Ascending aorta (tissue), 2 donors: ENCODE results near the gene PDIA6. TPM values are rescaled to one million over a fixed set of nuclear protein-coding genes. Genes with fewer than 3 reads are reported as not detected.

Experiments used
- DNase-seq, 2 donors: peaks; one replicate each; pipeline ENCODE4 v3.0.0-alpha.2; 2019; ENCODE audit warnings: low spot score in 2 of 2
- H3K27ac ChIP-seq, 2 donors: fragments of 200-600 bp; sonication (generic); one replicate each; pipeline ENCODE4 v1.5.1; 2016 to 2017; ENCODE audit warnings: mild to moderate bottlenecking in 1 of 2
- H3K27me3 ChIP-seq: fragments of 200-600 bp; sonication (generic); one replicate; pipeline ENCODE4 v1.5.1; 2017
- H3K36me3 ChIP-seq, 2 donors: fragments of 200-600 bp; sonication (generic); one replicate each; pipeline ENCODE4 v1.5.1; 2016
- H3K4me1 ChIP-seq, 2 donors: fragments of 200-600 bp; sonication (generic); one replicate each; pipeline ENCODE4 v1.5.1; 2016 to 2017; ENCODE audit warnings: mild to moderate bottlenecking in 1 of 2
- H3K4me3 ChIP-seq, 2 donors: fragments of 200-600 bp; sonication (generic); one replicate each; pipeline ENCODE4 v1.5.1; 2016 to 2017; ENCODE audit warnings: mild to moderate bottlenecking in 1 of 2
- H3K9me3 ChIP-seq, 2 donors: fragments of 200-600 bp; sonication (generic); one replicate each; pipeline ENCODE4 v1.5.1; 2016
- intact Hi-C: fragments of 100-400 bp; cut with DNase I; formaldehyde crosslinking; loops from one replicate; pipeline ENCODE4 v1.15.1; 2023
- total RNA-seq: library from RNA; depleted of rRNA; stranded (reverse); fragments of >200 nt; gene quantifications from one replicate; pipeline ENCODE4 v1.1.0, GENCODE V29; 2016
- TF ChIP-seq, protein P1 (sequence below), 3 experiments: fragments of 200-600 bp in 2 of 3; fragments of 450-650 bp in 1 of 3; sonication (generic) in 2 of 3; IDR thresholded peaks; one replicate each; pipeline ENCODE4 v1.5.1; 2016 to 2019; ENCODE audit warnings: antibody characterized with exemption in 3 of 3, mild to moderate bottlenecking in 1 of 3, moderate library complexity in 1 of 3

PDIA6 gene
- total RNA-seq, 1 donor from 2014 or later, result 56.4 TPM

DNA sequence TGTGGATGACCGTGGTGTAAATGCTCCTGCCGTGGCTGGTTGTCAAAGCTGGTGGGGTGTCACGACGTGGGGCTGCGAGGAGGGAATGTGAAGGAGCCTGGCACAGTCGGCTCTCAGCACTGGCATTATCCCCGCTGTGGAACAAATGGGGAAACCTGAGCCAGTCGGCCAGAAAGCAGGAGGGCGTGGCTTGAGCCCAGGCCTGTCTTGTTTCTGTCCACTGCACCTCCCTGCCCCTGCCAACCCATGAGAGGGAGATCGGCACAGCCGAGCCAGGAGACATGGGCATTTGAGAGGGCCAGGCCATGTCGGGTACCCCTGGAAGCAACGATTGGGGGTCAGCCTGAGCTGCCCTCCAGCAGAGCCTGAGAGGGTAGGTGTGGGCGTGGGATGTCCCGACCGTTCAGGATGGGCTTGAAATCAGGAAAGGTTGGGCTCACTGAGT, 44.5 kb downstream of the PDIA6 start:
- Histone ChIP-seq H3K27me3 (no peaks in the 10 kb centered on the region), H3K36me3 (no peaks in the 10 kb centered on the region), H3K4me3 (no peak overlapping the region), H3K27ac (no peak overlapping the region), H3K4me1 (no peaks in the 10 kb centered on the region), H3K9me3 (no peaks in the 10 kb centered on the region)
- intact Hi-C loops, result no loop called here
- no peak for DNase-seq
- TF ChIP-seq, protein P1, sequence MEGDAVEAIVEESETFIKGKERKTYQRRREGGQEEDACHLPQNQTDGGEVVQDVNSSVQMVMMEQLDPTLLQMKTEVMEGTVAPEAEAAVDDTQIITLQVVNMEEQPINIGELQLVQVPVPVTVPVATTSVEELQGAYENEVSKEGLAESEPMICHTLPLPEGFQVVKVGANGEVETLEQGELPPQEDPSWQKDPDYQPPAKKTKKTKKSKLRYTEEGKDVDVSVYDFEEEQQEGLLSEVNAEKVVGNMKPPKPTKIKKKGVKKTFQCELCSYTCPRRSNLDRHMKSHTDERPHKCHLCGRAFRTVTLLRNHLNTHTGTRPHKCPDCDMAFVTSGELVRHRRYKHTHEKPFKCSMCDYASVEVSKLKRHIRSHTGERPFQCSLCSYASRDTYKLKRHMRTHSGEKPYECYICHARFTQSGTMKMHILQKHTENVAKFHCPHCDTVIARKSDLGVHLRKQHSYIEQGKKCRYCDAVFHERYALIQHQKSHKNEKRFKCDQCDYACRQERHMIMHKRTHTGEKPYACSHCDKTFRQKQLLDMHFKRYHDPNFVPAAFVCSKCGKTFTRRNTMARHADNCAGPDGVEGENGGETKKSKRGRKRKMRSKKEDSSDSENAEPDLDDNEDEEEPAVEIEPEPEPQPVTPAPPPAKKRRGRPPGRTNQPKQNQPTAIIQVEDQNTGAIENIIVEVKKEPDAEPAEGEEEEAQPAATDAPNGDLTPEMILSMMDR (IDR thresholded peaks at IDR 0.05), result no peak

DNA sequence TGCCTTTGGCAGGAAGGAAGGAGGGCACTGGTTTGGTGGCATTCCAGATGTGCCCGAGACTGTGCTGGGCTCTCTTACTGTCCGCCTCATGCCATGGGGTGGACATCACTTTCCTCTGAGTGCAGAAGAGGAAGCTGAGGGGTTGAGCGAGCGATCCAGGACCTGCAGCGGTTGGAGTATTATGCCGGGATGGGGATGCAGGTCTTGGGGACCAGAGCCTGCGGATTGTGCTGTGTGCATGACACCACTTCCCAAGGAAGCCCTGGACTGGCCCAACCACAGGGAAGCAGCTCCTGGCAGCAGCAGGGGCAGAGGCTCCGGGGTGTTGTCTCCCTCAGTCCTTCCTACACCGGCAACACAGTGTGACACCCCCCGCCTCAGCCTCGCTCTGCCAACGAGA, 46.7 kb downstream of the PDIA6 start:
- Histone ChIP-seq H3K27me3 (no peaks in the 10 kb centered on the region), H3K4me3 (no peak overlapping the region), H3K4me1 (no peaks in the 10 kb centered on the region), H3K9me3 (no peaks in the 10 kb centered on the region), H3K27ac (no peak overlapping the region), H3K36me3 (no peaks in the 10 kb centered on the region)
- intact Hi-C loops, result no loop called here
- no peak for DNase-seq
- TF ChIP-seq, protein P1 (IDR thresholded peaks at IDR 0.05), result no peak

DNA sequence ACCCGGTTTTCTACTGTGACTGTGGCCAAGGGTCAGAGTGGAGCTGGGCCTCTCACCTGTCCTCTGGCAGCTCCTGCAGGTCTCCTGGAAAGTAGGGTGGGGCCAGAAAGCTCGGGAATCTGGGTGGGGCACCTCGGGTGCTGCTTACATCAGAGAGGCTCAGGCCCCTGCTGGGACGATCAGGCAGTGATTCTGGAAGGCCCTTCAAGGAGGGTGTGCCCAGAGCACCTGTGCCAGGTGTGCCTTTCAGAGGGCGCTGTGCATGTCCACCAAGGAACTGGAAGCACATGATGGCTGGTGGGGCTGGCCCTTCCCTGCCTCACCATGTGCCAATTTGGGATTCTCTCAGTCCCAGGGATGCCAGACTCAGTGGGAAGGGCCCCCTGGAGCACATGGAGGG, 47.1 kb downstream of the PDIA6 start:
- Histone ChIP-seq H3K27ac (no peak overlapping the region), H3K9me3 (no peaks in the 10 kb centered on the region), H3K27me3 (no peaks in the 10 kb centered on the region), H3K4me1 (no peaks in the 10 kb centered on the region), H3K36me3 (no peaks in the 10 kb centered on the region), H3K4me3 (no peak overlapping the region)
- intact Hi-C loops, result no loop called here
- DNase-seq, result no peak
- TF ChIP-seq, protein P1 (IDR thresholded peaks at IDR 0.05), result no peak

DNA sequence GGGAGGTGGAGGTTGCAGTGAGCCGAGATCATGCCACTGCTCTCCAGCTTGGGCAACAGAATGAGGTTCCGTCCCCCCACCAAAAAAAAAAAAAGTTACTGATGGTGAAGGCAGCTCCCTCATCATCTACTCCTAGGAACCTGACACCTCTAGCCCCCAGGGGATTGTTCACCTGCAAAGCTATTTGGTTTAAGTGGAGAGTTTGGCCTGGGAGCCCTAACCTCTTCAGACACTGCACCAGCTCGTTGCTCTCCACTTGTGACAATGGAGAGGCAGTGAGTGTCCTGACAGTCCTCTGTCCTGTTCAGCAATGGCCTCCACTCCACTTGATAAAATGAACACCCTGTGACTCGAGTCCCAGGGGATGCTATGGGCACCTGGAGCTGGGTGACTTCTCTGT, 47.7 kb downstream of the PDIA6 start:
- no peak overlapping the region for H3K27ac ChIP-seq
- H3K36me3 ChIP-seq, result no peaks in the 10 kb centered on the region
- TF ChIP-seq, protein P1 (IDR thresholded peaks at IDR 0.05), result no peak
- H3K9me3 ChIP-seq, result no peaks in the 10 kb centered on the region
- H3K4me1 ChIP-seq, result no peaks in the 10 kb centered on the region
- H3K27me3 ChIP-seq, result no peaks in the 10 kb centered on the region
- H3K4me3 ChIP-seq, result no peak overlapping the region
- no peak for DNase-seq
- intact Hi-C loops, result no loop called here

DNA sequence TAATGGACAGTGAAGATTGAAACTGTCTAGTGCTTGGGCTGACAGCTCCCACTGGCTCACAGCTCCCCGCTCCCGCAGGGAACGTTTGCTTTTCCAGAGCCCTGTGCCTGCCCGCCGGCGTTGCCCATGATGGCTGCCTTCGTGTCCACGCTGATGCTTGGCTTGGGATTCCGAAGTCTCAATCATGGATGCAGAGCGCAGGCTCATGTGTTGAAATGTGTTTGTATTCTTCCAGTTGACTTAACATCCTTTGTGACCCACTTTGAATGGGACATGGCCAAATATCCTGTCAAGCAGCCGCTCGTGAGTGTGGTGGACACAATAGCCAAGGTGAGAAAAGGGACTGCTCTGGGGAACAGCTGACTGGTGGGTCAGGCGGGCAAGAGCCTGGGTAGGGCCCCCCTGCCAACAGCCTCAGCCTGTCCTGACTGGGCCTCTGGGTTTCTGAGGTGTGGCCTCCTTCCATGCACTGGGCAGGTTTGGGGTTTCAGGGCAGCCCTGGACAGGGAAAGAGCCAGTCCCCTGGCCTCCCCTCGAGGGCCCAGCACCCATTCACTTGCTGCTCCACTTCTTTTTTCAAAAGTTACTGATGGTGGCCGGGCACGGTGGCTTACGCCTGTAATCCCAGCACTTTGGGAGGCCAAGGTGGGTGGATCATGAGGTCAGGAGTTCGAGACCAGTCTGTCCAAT, 48.3 kb downstream of the PDIA6 start:
- Histone ChIP-seq H3K4me3 (no peak overlapping the region), H3K4me1 (no peaks in the 10 kb centered on the region), H3K27ac (no peak overlapping the region), H3K9me3 (no peaks in the 10 kb centered on the region), H3K27me3 (no peaks in the 10 kb centered on the region), H3K36me3 (no peaks in the 10 kb centered on the region)
- no peak for DNase-seq
- TF ChIP-seq, protein P1 (IDR thresholded peaks at IDR 0.05), result no peak
- intact Hi-C loops, result no loop called here

DNA sequence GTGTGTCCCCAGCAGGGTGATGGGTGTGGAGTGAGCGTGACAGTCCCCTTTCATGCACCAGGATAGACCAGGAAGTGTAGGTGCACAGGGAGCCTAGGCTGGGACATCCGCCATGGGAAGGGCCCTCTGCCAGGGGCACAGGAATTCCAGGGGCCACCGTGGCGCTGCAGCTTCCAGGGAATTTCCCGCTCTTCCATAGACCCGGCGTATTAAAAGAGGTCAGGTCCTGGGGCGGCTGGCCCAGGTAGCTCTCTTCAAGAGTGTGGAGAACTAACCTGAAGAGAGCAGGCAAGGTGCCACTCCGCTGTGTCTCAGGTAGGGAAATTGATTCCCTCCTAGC, 49.2 kb downstream of the PDIA6 start:
- no peak for DNase-seq
- Histone ChIP-seq H3K27ac (no peak overlapping the region), H3K4me3 (no peak overlapping the region), H3K27me3 (no peaks in the 10 kb centered on the region), H3K4me1 (no peaks in the 10 kb centered on the region), H3K9me3 (no peaks in the 10 kb centered on the region), H3K36me3 (no peaks in the 10 kb centered on the region)
- TF ChIP-seq, protein P1 (IDR thresholded peaks at IDR 0.05), result no peak
- intact Hi-C loops, result no loop called here
